Osteocyte (in vitro differentiated cells): ENCODE data around the gene SMYD5. TPM values are rescaled to one million over a fixed set of nuclear protein-coding genes. Genes with fewer than 3 reads are reported as not detected.

Experiments used
- DNase-seq: peaks from one replicate; pipeline ENCODE4 v3.0.0; 2021; ENCODE audit warnings: mixed read lengths; ENCODE audit not compliant: unreplicated experiment; ENCODE audit errors: extremely low spot score
- H3K27ac Mint-ChIP-seq: one replicate; pipeline ENCODE4 v1.8.0; 2021; ENCODE audit warnings: mild to moderate bottlenecking, mixed read lengths; ENCODE audit not compliant: unreplicated experiment
- H3K27me3 Mint-ChIP-seq: one replicate; pipeline ENCODE4 v1.8.0; 2021; ENCODE audit warnings: mixed read lengths; ENCODE audit not compliant: unreplicated experiment
- H3K36me3 Mint-ChIP-seq: one replicate; pipeline ENCODE4 v1.8.0; 2021; ENCODE audit warnings: mixed read lengths; ENCODE audit not compliant: unreplicated experiment
- H3K4me1 Mint-ChIP-seq: one replicate; pipeline ENCODE4 v1.8.0; 2021; ENCODE audit warnings: mixed read lengths; ENCODE audit not compliant: unreplicated experiment
- H3K4me3 Mint-ChIP-seq: one replicate; pipeline ENCODE4 v1.8.0; 2021; ENCODE audit warnings: mild to moderate bottlenecking, moderate library complexity, mixed read lengths; ENCODE audit not compliant: unreplicated experiment
- H3K9me3 Mint-ChIP-seq: one replicate; pipeline ENCODE4 v1.8.0; 2021; ENCODE audit warnings: mixed read lengths; ENCODE audit not compliant: unreplicated experiment
- total RNA-seq: library from RNA; stranded (reverse); gene quantifications from 2 replicates; pipeline ENCODE4 v1.2.1, GENCODE V29; 2021
- TF ChIP-seq, protein P1 (sequence below): fragments of 200-600 bp; sonication (generic); IDR thresholded peaks from 2 replicates; pipeline ENCODE4 v1.5.0; 2021; ENCODE audit warnings: antibody characterized with exemption, mild to moderate bottlenecking, moderate library complexity

The SMYD5 gene
- total RNA-seq, 1 donor from 2014 or later, result 17.1 TPM

DNA sequence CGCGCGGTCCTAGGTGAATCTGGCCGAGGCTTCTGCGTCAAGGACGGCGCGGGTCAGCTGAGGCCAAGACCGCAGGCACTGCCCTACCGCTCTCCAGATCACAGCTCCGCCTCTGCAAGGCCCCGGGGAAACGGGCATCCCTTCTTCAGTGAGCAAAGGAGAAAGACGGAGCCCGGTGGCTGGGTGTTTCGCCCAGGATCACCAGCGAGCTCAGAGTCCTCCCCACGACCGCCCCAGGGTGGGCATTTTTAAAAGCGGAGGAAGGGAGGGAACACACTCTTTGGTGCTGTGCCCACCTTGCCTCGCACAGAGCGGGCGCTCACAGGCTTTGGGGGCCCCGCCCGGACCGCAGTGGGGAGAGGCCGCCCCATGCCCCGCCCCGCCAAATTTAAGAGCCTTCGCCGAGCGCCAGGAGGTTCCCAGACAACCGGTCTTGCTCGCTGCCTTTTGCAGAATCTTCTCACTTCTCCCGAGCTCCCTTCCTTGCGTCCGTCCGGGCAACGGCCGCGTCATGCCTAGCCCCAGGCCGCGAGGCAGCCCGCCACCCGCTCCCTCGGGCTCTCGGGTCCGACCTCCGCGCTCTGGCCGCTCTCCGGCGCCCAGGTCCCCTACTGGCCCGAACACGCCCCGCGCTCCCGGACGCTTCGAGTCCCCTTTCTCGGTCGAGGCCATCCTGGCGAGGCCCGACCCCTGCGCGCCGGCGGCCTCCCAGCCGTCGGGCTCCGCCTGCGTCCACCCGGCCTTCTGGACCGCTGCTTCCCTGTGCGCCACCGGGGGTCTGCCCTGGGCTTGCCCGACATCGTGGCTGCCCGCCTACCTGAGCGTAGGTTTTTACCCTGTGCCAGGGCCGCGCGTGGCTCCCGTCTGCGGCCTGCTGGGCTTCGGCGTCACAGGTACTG is 11.6 kb upstream of the SMYD5 start, which contains the start of gene NOTO:
Gene NOTO, plus strand, starts transcription at position 419 of the 899 bp plus-strand sequence. Its CDS starts 93 bp downstream, at position 512.
- Mint-ChIP-seq H3K9me3 (no peaks in the 10 kb centered on the region), H3K27ac (no peak within 1 kb of the TSS), H3K27me3 (peaks cover 59% of the 10 kb centered on the region), H3K36me3 (no peaks in the 10 kb centered on the region), H3K4me1 (peaks cover 8% of the 10 kb centered on the region), H3K4me3 (peak within 1 kb of the TSS; percentile 52)
- DNase-seq, result no peak
- TF ChIP-seq, protein P1, sequence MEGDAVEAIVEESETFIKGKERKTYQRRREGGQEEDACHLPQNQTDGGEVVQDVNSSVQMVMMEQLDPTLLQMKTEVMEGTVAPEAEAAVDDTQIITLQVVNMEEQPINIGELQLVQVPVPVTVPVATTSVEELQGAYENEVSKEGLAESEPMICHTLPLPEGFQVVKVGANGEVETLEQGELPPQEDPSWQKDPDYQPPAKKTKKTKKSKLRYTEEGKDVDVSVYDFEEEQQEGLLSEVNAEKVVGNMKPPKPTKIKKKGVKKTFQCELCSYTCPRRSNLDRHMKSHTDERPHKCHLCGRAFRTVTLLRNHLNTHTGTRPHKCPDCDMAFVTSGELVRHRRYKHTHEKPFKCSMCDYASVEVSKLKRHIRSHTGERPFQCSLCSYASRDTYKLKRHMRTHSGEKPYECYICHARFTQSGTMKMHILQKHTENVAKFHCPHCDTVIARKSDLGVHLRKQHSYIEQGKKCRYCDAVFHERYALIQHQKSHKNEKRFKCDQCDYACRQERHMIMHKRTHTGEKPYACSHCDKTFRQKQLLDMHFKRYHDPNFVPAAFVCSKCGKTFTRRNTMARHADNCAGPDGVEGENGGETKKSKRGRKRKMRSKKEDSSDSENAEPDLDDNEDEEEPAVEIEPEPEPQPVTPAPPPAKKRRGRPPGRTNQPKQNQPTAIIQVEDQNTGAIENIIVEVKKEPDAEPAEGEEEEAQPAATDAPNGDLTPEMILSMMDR, result no peak

DNA sequence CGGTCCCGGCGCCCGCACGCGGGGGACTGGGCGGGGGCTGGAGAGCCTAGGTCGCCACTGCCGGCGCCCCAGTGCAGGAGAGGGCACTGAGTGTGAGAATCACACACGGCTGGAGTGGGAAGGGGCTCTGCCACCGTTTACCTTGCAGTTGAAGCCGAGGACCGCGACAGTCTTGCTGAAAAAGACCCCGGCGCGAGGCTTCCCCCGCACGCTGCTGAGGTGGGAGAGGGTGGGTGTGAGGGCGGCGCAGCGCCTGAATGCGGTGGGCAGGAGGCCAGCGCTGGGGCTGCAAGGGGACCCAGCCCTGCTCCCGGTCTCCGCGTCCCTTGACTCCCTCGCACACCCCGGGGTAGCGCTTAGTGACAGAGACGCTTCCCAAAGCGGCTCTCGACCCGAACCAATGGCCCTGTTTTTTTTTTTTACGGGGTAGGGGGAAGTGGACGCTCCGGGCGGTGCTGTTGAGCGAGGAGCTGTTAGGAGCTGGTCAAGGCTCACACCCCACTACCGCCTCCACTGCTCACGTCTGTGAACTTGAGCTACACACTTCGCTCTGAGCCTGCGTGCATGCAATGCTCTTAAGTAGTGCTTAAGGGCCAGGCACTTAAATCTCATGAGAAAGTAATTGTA is 10.9 kb upstream of the SMYD5 start:
- peaks cover 8% of the 10 kb centered on the region for H3K4me1 Mint-ChIP-seq
- H3K36me3 Mint-ChIP-seq, result no peaks in the 10 kb centered on the region
- H3K27me3 Mint-ChIP-seq, result peaks cover 58% of the 10 kb centered on the region
- TF ChIP-seq, protein P1, result no peak
- DNase-seq, result no peak
- H3K9me3 Mint-ChIP-seq, result no peaks in the 10 kb centered on the region
- H3K4me3 Mint-ChIP-seq, result no peak overlapping the region
- H3K27ac Mint-ChIP-seq, result no peak overlapping the region

DNA sequence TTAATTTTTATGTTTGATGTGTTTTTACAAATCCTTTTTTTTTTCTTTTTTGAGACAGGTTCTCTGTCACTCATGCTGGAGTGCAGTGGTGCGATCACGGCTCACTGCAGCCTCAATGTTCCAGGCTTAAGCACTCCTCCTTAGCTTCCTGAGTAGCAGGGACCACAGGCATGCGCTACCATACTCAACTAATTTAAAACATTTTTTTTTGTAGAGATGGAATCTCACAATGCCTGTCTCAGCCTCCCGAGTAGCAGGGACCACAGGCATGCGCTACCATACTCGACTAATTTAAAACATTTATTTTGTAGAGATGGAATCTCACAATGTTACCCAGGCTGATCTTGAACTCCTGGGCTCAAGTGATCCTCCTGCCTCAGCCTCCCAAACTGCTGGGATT is 8.4 kb upstream of the SMYD5 start:
- Mint-ChIP-seq H3K4me1 (peaks cover 8% of the 10 kb centered on the region), H3K27ac (no peak overlapping the region), H3K4me3 (no peak overlapping the region), H3K27me3 (peaks cover 62% of the 10 kb centered on the region), H3K36me3 (no peaks in the 10 kb centered on the region), H3K9me3 (no peaks in the 10 kb centered on the region)
- no peak for DNase-seq
- TF ChIP-seq, protein P1, result no peak

DNA sequence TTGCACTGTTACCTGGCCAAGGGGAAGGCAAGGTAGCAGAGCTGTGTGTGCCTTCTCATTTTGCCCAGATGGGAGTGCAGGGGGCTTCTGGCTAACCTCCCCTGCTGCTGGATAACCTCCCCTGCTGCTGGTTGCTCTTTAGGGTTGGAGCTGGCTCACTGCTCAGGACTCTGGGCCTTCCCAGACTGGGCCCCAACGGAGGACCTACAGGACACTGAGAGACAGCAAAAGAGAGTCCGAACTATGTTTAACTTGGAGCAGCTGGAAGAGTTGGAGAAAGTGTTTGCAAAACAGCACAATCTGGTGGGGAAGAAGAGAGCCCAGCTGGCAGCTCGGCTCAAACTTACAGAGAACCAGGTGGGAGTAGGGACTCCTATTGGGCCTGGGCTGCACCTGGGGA is 5.8 kb upstream of the SMYD5 start:
- TF ChIP-seq, protein P1, result no peak
- no peak for DNase-seq
- H3K27ac Mint-ChIP-seq, result no peak overlapping the region
- peaks cover 49% of the 10 kb centered on the region for H3K27me3 Mint-ChIP-seq
- peaks cover 7% of the 10 kb centered on the region for H3K4me1 Mint-ChIP-seq
- H3K9me3 Mint-ChIP-seq, result no peaks in the 10 kb centered on the region
- H3K36me3 Mint-ChIP-seq, result no peaks in the 10 kb centered on the region
- H3K4me3 Mint-ChIP-seq, result no peak overlapping the region

DNA sequence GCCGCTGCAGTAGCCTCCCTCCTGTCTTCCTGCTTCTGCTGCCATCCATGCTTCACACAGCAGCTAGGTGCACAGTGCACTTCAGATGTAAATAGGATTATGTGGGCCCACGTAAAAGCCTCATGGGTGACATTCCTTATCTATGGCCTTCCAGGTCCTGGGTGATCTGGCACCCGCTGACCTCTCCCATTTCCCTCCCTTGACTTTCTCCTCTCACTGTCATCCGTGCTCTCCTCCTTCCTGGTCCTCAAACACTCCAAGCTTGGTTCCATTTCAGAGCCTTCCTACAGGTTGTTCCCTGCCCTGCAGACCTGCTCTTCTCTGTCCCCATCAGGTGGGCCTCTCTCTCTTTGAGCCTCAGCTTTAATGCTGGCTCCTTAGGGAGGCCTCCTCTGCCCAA is 4.0 kb upstream of the SMYD5 start:
- DNase-seq, result no peak
- TF ChIP-seq, protein P1, result no peak
- Mint-ChIP-seq H3K4me1 (peaks cover 22% of the 10 kb centered on the region), H3K4me3 (no peak overlapping the region), H3K9me3 (no peaks in the 10 kb centered on the region), H3K27ac (no peak overlapping the region), H3K36me3 (no peaks in the 10 kb centered on the region), H3K27me3 (peaks cover 36% of the 10 kb centered on the region)
